Measurements from ENCODE around the gene ZCCHC2.
A peak's percentile ranks its signal among the peaks of the same experiment; 100 is the strongest.

GRCh38 chr18:62523631-62524439, 1.0 kb downstream of the ZCCHC2 start:
- TF ChIP-seq EP300 (IDR thresholded peaks at IDR 0.05) (no peak), CTCF (IDR thresholded peaks at IDR 0.05) (no peak), POLR2AphosphoS5 (IDR thresholded peaks at IDR 0.05) (no peak), POLR2A (IDR thresholded peaks at IDR 0.05) (peak in 1 of 2 donors; percentile 13)
